Stimulated activated effector memory CD8-positive, alpha-beta T cell treated with anti-CD3 and anti-CD28 coated beads, Interleukin-12 subunit alpha, Interleukin-12 subunit beta, amount 100 ng/mL, for 72 hours (primary cell): ENCODE data around the gene PCDHGA3.
A peak's percentile ranks its signal among the peaks of the same experiment; 100 is the strongest.
"Not testable (repeated sequence)": the region's sequence is repeated elsewhere in the genome, so short reads cannot be mapped to it uniquely, and the experiment has no call there.

ENCODE experiments used
- ATAC-seq: fragments of 150-1000 bp; cut with Tn5 transposase; 2 replicates; pipeline ENCODE4 v1.10.0; 2021
- DNase-seq, 2 donors: peaks; one replicate each; pipeline ENCODE4 v3.0.0; 2021 to 2022; ENCODE audit warnings: low spot score in 2 of 2
- H3K27ac Mint-ChIP-seq: one replicate; pipeline ENCODE4 v1.8.0; 2022; ENCODE audit warnings: mild to moderate bottlenecking, mixed read lengths
- H3K36me3 Mint-ChIP-seq: one replicate; pipeline ENCODE4 v1.8.0; 2022; ENCODE audit warnings: mild to moderate bottlenecking, mixed read lengths
- H3K4me1 Mint-ChIP-seq: one replicate; pipeline ENCODE4 v1.8.0; 2022; ENCODE audit warnings: mixed read lengths
- H3K4me3 Mint-ChIP-seq: one replicate; pipeline ENCODE4 v1.8.0; 2022; ENCODE audit warnings: mild to moderate bottlenecking, mixed read lengths
- H3K9me3 Mint-ChIP-seq: one replicate; pipeline ENCODE4 v1.8.0; 2022; ENCODE audit warnings: mixed read lengths

Gene PCDHGA3

DNA sequence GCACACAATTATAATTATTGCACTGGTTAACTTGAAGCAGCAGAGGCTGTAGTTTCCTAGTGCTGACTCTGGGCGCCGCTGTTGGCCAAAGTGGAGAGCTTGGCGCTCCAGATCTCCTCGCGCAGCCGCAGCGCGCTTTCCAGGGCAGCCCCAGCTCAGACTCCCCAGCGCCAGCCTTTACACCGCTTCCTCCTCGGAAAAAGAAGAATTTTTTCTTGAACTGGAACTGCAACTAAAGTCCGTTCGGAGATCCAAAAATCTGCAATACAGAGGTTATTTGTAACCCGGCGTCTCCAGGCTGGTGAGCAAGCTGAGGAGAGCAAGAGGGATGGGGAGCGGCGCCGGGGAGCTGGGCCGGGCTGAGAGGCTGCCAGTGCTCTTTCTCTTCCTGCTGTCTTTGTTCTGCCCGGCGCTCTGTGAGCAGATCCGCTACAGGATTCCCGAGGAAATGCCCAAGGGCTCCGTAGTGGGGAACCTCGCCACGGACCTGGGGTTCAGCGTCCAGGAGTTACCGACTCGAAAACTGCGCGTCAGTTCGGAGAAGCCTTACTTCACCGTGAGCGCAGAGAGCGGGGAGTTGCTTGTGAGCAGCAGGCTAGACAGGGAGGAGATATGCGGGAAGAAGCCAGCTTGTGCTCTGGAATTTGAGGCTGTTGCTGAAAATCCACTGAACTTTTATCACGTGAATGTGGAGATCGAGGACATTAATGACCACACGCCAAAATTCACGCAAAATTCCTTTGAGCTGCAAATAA, 44.1 kb downstream of the PCDHGA3 start, which contains the start of gene PCDHGB4:
TSS of gene PCDHGB4 (plus strand) at position 142 of the 755 bp plus-strand sequence. CDS start at position 329, 187 bp downstream.
- not testable (repeated sequence) for H3K27ac Mint-ChIP-seq, H3K36me3 Mint-ChIP-seq, DNase-seq, H3K4me3 Mint-ChIP-seq, H3K4me1 Mint-ChIP-seq
- peaks cover 16% of the 10 kb centered on the region for H3K9me3 Mint-ChIP-seq
- peak; percentile 53 for ATAC-seq

DNA sequence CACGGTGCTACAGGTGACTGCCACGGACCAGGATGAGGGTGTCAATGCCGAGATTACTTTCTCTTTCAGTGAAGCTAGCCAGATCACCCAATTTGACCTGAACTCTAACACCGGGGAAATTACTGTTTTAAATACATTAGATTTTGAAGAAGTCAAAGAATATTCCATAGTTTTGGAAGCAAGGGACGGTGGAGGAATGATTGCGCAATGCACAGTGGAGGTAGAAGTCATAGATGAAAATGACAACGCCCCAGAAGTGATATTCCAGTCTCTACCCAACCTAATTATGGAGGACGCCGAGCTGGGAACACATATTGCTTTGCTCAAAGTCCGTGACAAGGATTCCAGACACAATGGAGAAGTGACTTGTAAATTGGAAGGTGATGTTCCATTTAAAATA, 45.0 kb downstream of the PCDHGA3 start:
- no peak overlapping the region for H3K4me3 Mint-ChIP-seq
- peaks cover 13% of the 10 kb centered on the region for H3K9me3 Mint-ChIP-seq
- H3K36me3 Mint-ChIP-seq = no peaks in the 10 kb centered on the region
- H3K4me1 Mint-ChIP-seq = no peaks in the 10 kb centered on the region
- DNase-seq (no peak), ATAC-seq (no peak)
- H3K27ac Mint-ChIP-seq = no peak overlapping the region

- Mint-ChIP-seq H3K4me3 (no peak overlapping the region), H3K9me3 (peaks cover 16% of the 10 kb centered on the region), H3K4me1 (no peaks in the 10 kb centered on the region), H3K27ac (no peak overlapping the region), H3K36me3 (peaks cover 5% of the 10 kb centered on the region)
- ATAC-seq = no peak
- DNase-seq = no peak
These were observed 45.8 kb downstream of the PCDHGA3 start for GRCh38 chr5:141389153-141390042.

DNA sequence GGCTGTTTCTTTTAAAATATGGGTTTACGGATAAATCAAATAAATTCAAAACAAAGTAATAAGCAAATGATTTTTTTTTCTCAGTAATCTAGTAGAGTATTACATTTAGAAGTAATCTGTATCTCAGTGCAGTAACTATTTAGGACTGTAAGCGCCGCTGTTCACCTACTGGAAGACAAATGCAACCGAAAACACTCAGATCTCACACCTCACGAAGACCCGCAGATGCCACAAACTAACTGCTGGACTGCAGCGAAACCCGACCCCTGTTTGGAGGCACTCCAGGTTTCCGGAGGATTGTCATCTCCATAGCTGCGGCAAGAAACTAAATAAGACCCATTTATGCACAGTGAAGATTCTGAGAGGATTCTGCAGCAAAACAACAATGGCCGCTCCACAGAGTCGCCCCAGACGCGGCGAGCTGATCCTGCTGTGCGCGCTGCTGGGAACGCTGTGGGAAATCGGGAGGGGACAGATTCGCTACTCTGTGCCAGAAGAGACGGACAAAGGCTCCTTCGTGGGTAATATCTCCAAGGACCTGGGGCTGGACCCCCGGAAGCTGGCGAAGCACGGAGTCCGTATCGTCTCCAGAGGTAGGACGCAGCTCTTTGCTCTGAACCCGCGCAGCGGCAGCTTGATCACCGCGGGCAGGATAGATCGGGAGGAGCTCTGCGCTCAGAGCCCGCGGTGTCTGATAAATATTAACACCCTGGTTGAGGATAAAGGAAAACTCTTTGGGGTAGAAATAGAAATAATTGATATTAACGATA, 49.0 kb downstream of the PCDHGA3 start, which contains the start of gene PCDHGA8:
TSS of gene PCDHGA8 (plus strand) at position 205 of the 770 bp plus-strand sequence. CDS start at position 386, 181 bp downstream.
- H3K4me3 Mint-ChIP-seq = no peak within 1 kb of the TSS
- peaks cover 5% of the 10 kb centered on the region for H3K36me3 Mint-ChIP-seq
- ATAC-seq (no peak), DNase-seq (no peak)
- no peaks in the 10 kb centered on the region for H3K4me1 Mint-ChIP-seq
- H3K27ac Mint-ChIP-seq = no peak within 1 kb of the TSS
- H3K9me3 Mint-ChIP-seq = peaks cover 16% of the 10 kb centered on the region

GRCh38 chr5:141393267-141393666, 49.6 kb downstream of the PCDHGA3 start:
- ATAC-seq (no peak), DNase-seq (no peak)
- Mint-ChIP-seq H3K4me3 (no peak overlapping the region), H3K9me3 (peaks cover 16% of the 10 kb centered on the region), H3K27ac (no peak overlapping the region), H3K36me3 (peaks cover 5% of the 10 kb centered on the region), H3K4me1 (no peaks in the 10 kb centered on the region)

- not testable (repeated sequence) for H3K4me1 Mint-ChIP-seq
These were observed 51.0 kb downstream of the PCDHGA3 start for GRCh38 chr5:141394401-141395187.

More at GRCh38 chr5:141394401-141395187, 51.0 kb downstream of the PCDHGA3 start:
- H3K4me3 Mint-ChIP-seq, ATAC-seq, H3K27ac Mint-ChIP-seq, DNase-seq, H3K36me3 Mint-ChIP-seq: not testable (repeated sequence)
- H3K9me3 Mint-ChIP-seq = peaks cover 12% of the 10 kb centered on the region
